C4-2B (cell line): ENCODE measurements around the gene FMR1NB.

Source experiments
- H3K27ac ChIP-seq: fragments of 450-650 bp; 2 replicates; pipeline ENCODE4 v1.5.1; 2017
- CTCF ChIP-seq: fragments of 450-650 bp; conservative IDR thresholded peaks from 2 replicates; pipeline ENCODE4 v1.5.1; 2017; ENCODE audit warnings: mild to moderate bottlenecking
- ZFX ChIP-seq: fragments of 450-650 bp; IDR thresholded peaks from 2 replicates; pipeline ENCODE4 v1.6.1; 2017

The FMR1NB gene

GRCh38 chrX:148035380-148035779 is 54.2 kb downstream of the FMR1NB start:
- TF ChIP-seq CTCF (no peak), ZFX (no peak)

GRCh38 chrX:148037020-148037419 is 55.9 kb downstream of the FMR1NB start:
- no peak overlapping the region for H3K27ac ChIP-seq
- no peak for TF ChIP-seq ZFX

More at GRCh38 chrX:148035380-148035779, 54.2 kb downstream of the FMR1NB start:
- no peak overlapping the region for H3K27ac ChIP-seq

- TF ChIP-seq CTCF: no peak
- no peak for TF ChIP-seq ZFX
- H3K27ac ChIP-seq: no peak overlapping the region
These were observed 62.2 kb downstream of the FMR1NB start for GRCh38 chrX:148043271-148043855.

- TF ChIP-seq CTCF: no peak
- no peak for TF ChIP-seq ZFX
- no peak overlapping the region for H3K27ac ChIP-seq
These were observed 66.1 kb downstream of the FMR1NB start for GRCh38 chrX:148047200-148047599.

GRCh38 chrX:148049441-148049840 is 68.3 kb downstream of the FMR1NB start:
- H3K27ac ChIP-seq: no peak overlapping the region
- TF ChIP-seq CTCF (peak; percentile 60), ZFX (no peak)

- no peak overlapping the region for H3K27ac ChIP-seq
- TF ChIP-seq CTCF (no peak), ZFX (no peak)
These were observed 70.8 kb downstream of the FMR1NB start for GRCh38 chrX:148051973-148052372.

GRCh38 chrX:148067285-148067684 is 86.1 kb downstream of the FMR1NB start:
- TF ChIP-seq ZFX (no peak), CTCF (no peak)
- no peak overlapping the region for H3K27ac ChIP-seq
